ENCODE data around the gene CTNNA3.

GRCh38 chr10:66252986-66253385 is 1443.0 kb downstream of the CTNNA3 start:
- TF ChIP-seq POLR2A (IDR thresholded peaks at IDR 0.05) (no peak), CTCF (IDR thresholded peaks at IDR 0.05) (no peak), POLR2AphosphoS5 (IDR thresholded peaks at IDR 0.05) (no peak), EP300 (IDR thresholded peaks at IDR 0.05) (no peak)

All from upper lobe of left lung (tissue), 4 donors.